CD14-positive monocyte (primary cell): Measurements from ENCODE around the gene MAP1LC3B. TPM values are rescaled to one million over a fixed set of nuclear protein-coding genes. Genes with fewer than 3 reads are reported as not detected.

ENCODE experiments used
- DNase-seq, 3 donors: peaks; one replicate each; pipeline ENCODE4 v3.0.0-alpha.2; 2011 to 2022
- H2AFZ ChIP-seq: 2 replicates; pipeline ENCODE4 v1.6.0; 2012; ENCODE audit warnings: mild to moderate bottlenecking, low read depth, low read length, inconsistent platforms; ENCODE audit not compliant: insufficient read depth, poor library complexity, severe bottlenecking
- H3K27ac ChIP-seq, 2 donors: 1 replicate in 1 of 2; 2 replicates in 1 of 2; pipeline ENCODE4 v1.5.1; 2012 to 2013; ENCODE audit warnings: low read length in 2 of 2, control low read depth in 1 of 2, inconsistent platforms in 1 of 2, low read depth in 1 of 2, mild to moderate bottlenecking in 1 of 2
- H3K27me3 ChIP-seq, 2 donors: one replicate each; pipeline versions ENCODE4 v1.6.0 to v1.6.1; 2011 to 2013; ENCODE audit warnings: low read length in 2 of 2; ENCODE audit not compliant: control insufficient read depth in 2 of 2, insufficient read depth in 2 of 2
- H3K36me3 ChIP-seq, 2 donors: replicated peaks in 1 of 2; 1 replicate in 1 of 2; 2 replicates in 1 of 2; pipeline versions ENCODE4 v1.5.1 to v1.6.1; 2012 to 2013; ENCODE audit warnings: low read length in 2 of 2, control low read depth in 1 of 2, inconsistent platforms in 1 of 2, mild to moderate bottlenecking in 1 of 2; ENCODE audit not compliant: insufficient read depth in 2 of 2, control insufficient read depth in 1 of 2
- H3K4me1 ChIP-seq, 2 donors: 1 replicate in 1 of 2; 2 replicates in 1 of 2; pipeline versions ENCODE4 v1.5.1 to v1.6.1; 2012 to 2013; ENCODE audit warnings: low read length in 2 of 2, control low read depth in 1 of 2, inconsistent platforms in 1 of 2, mild to moderate bottlenecking in 1 of 2, moderate library complexity in 1 of 2; ENCODE audit not compliant: insufficient read depth in 2 of 2, control insufficient read depth in 1 of 2
- H3K4me2 ChIP-seq: replicated peaks from 2 replicates; pipeline ENCODE3; 2012; ENCODE audit warnings: low read length, moderate library complexity, mild to moderate bottlenecking; ENCODE audit not compliant: poor library complexity, severe bottlenecking; ENCODE audit errors: extremely low read depth
- H3K4me3 ChIP-seq, 3 experiments: fragments of 200-600 bp in 1 of 3; sonication (generic) in 1 of 3; replicated peaks in 1 of 3; 1 replicate in 2 of 3; 2 replicates in 1 of 3; pipeline ENCODE4 v1.5.1; 2011 to 2013; ENCODE audit warnings: low read length in 3 of 3, mild to moderate bottlenecking in 3 of 3, control low read depth in 2 of 3, low read depth in 2 of 3, inconsistent platforms in 1 of 3, moderate library complexity in 1 of 3
- H3K79me2 ChIP-seq: 2 replicates; pipeline ENCODE4 v1.6.0; 2012; ENCODE audit warnings: mild to moderate bottlenecking, control low read depth, inconsistent platforms, low read length, moderate library complexity; ENCODE audit not compliant: insufficient read depth
- H3K9ac ChIP-seq: 2 replicates; pipeline ENCODE4 v1.6.0; 2017; ENCODE audit warnings: low read length, mild to moderate bottlenecking; ENCODE audit not compliant: insufficient read depth, poor library complexity, severe bottlenecking
- H3K9me3 ChIP-seq, 2 donors: replicated peaks in 1 of 2; 1 replicate in 1 of 2; 2 replicates in 1 of 2; pipeline versions ENCODE4 v1.5.1 to v1.6.1; 2012 to 2013; ENCODE audit warnings: low read length in 2 of 2, control low read depth in 1 of 2; ENCODE audit not compliant: control insufficient read depth in 1 of 2, insufficient read depth in 1 of 2
- H4K20me1 ChIP-seq: 2 replicates; pipeline ENCODE4 v1.6.0; 2012; ENCODE audit warnings: mild to moderate bottlenecking, low read length, control low read depth, moderate library complexity; ENCODE audit not compliant: insufficient read depth
- H3K27ac Mint-ChIP-seq, 7 donors: one replicate each; pipeline ENCODE4 v1.8.0; 2020; ENCODE audit warnings: mild to moderate bottlenecking in 7 of 7, mixed read lengths in 7 of 7, moderate library complexity in 6 of 7, inconsistent platforms in 2 of 7
- H3K27me3 Mint-ChIP-seq, 3 donors: one replicate each; pipeline ENCODE4 v1.8.0; 2021 to 2022; ENCODE audit warnings: low read depth in 3 of 3, mild to moderate bottlenecking in 3 of 3, mixed read lengths in 3 of 3, moderate library complexity in 3 of 3, inconsistent platforms in 1 of 3
- H3K36me3 Mint-ChIP-seq, 2 donors: one replicate each; pipeline ENCODE4 v1.8.0; 2020; ENCODE audit warnings: mixed read lengths in 2 of 2, inconsistent platforms in 1 of 2, mild to moderate bottlenecking in 1 of 2
- H3K4me1 Mint-ChIP-seq: one replicate; pipeline ENCODE4 v1.8.0; 2020; ENCODE audit warnings: mild to moderate bottlenecking, mixed read lengths
- H3K4me3 Mint-ChIP-seq, 2 donors: one replicate each; pipeline ENCODE4 v1.8.0; 2020; ENCODE audit warnings: mild to moderate bottlenecking in 2 of 2, mixed read lengths in 2 of 2, moderate library complexity in 1 of 2
- H3K9me3 Mint-ChIP-seq, 7 donors: one replicate each; pipeline ENCODE4 v1.8.0; 2020 to 2022; ENCODE audit warnings: mixed read lengths in 7 of 7, mild to moderate bottlenecking in 6 of 7, moderate library complexity in 6 of 7, inconsistent platforms in 2 of 7
- WGBS: methylation state at CpG from one replicate; pipeline ENCODE4 v1.1.5; 2013; ENCODE audit warnings: missing lambda C conversion rate; ENCODE audit not compliant: insufficient coverage; 5-methylcytosine and 5-hydroxymethylcytosine counted together
- intact Hi-C, 2 donors: fragments of 100-400 bp; cut with micrococcal nuclease; formaldehyde crosslinking; loops; one replicate each; pipeline versions ENCODE4 v1.15.0 to v1.15.1; 2023
- polyA plus RNA-seq, 3 donors: library from polyadenylated mRNA; depleted of rRNA in 1 of 3; unstranded in 2 of 3; stranded (reverse) in 1 of 3; fragments of 300-500 nt in 2 of 3; fragments of >200 nt in 1 of 3; fragmentation: Illumina TruSeq in 2 of 3; gene quantifications; 1 replicate in 2 of 3; 2 replicates in 1 of 3; pipeline ENCODE4 v1.2.3, GENCODE V29; 2012 to 2021
- TF ChIP-seq, protein P1 (sequence below): fragments of 200-600 bp; IDR thresholded peaks from one replicate; pipeline ENCODE4 v1.8.0; 2022; ENCODE audit warnings: antibody characterized with exemption, mild to moderate bottlenecking

MAP1LC3B gene
- polyA plus RNA-seq, 3 donors, result 102 to 147 (median 140) TPM

DNA sequence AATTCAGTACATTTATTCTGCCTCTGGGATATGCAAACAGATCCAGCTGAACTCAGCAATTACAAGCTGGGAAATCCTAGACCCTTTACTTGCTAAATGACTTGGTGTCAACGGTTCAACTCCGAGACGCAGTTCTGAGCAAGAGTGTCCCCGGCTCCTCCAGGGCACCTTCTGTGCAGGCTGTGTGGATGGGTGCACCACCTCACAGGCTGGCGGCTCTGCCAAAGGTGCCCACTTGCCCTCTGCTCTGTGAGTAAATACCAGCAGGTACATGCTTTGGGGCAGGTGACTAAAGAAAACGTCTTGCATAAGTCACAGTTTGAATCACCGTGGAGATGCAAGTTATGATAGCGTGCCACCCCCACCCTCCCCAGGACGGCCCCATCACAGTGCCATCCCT, 23.3 kb downstream of the MAP1LC3B start:
- Mint-ChIP-seq H3K27ac (no peak overlapping the region), H3K9me3 (peaks cover 0 to 2% (median 0%) of the 10 kb centered on the region in 7 donors), H3K4me3 (no peak overlapping the region), H3K27me3 (peaks cover 0 to 3% (median 2%) of the 10 kb centered on the region in 3 donors), H3K36me3 (peaks cover 62 to 80% of the 10 kb centered on the region in 2 donors), H3K4me1 (no peaks in the 10 kb centered on the region)
- H3K4me3 ChIP-seq, result no peak overlapping the region
- H2AFZ ChIP-seq, result no peak overlapping the region
- H3K4me2 ChIP-seq, result no peak overlapping the region
- H3K4me1 ChIP-seq, result no peaks in the 10 kb centered on the region
- H3K9me3 ChIP-seq, result no peaks in the 10 kb centered on the region
- 98% methylated on average over 5 of the region's 9 CpGs for WGBS
- TF ChIP-seq, protein P1, sequence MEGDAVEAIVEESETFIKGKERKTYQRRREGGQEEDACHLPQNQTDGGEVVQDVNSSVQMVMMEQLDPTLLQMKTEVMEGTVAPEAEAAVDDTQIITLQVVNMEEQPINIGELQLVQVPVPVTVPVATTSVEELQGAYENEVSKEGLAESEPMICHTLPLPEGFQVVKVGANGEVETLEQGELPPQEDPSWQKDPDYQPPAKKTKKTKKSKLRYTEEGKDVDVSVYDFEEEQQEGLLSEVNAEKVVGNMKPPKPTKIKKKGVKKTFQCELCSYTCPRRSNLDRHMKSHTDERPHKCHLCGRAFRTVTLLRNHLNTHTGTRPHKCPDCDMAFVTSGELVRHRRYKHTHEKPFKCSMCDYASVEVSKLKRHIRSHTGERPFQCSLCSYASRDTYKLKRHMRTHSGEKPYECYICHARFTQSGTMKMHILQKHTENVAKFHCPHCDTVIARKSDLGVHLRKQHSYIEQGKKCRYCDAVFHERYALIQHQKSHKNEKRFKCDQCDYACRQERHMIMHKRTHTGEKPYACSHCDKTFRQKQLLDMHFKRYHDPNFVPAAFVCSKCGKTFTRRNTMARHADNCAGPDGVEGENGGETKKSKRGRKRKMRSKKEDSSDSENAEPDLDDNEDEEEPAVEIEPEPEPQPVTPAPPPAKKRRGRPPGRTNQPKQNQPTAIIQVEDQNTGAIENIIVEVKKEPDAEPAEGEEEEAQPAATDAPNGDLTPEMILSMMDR, result no peak
- no peaks in the 10 kb centered on the region for H3K27me3 ChIP-seq
- peaks cover 40 to 63% of the 10 kb centered on the region in 2 donors for H3K36me3 ChIP-seq
- H3K9ac ChIP-seq, result no peak overlapping the region
- DNase-seq, result no peak
- no peak overlapping the region for H3K27ac ChIP-seq
- no peaks in the 10 kb centered on the region for H3K79me2 ChIP-seq
- intact Hi-C loops, result loop anchor here in 1 of 2 donors (5.0 kb wide), 1 partner anchor 222 kb away; no protein-coding TSS in a partner anchor
- H4K20me1 ChIP-seq, result no peaks in the 10 kb centered on the region

DNA sequence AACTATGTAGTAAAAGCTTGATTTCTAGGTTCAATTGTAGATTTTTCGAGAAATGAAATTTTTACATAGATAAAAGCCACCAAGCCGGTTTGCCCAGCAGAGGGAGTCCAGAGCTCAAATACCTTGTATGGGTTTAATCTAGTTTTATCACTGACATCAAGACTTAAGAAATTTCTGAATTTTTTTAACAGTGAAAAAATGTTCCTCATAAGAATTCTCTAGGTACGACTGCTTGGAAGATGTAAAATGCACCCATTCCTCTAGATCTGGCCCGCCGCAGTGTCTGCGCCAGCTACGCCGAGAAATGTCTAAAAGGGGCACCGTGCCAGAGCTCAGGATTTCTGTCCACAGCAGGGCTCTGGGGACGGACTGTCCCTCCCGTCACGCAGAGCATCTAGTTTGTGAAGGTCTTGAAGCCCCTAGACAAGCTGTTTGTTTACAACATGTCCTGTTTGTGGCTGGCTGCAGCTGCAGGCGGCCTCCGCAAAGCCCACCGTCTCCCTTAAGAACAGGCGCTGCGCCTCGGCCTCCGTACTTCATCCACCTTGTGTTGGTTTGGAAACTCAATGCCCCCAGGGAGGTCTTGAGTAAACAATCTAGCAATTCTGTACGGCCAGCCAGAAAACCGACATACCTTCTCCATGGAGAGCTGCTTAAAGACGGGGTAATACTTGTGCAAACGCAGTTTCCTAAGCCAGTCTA, 24.8 kb downstream of the MAP1LC3B start:
- Histone ChIP-seq H2AFZ (no peak overlapping the region), H3K36me3 (peaks cover 32 to 53% of the 10 kb centered on the region in 2 donors), H3K4me1 (no peaks in the 10 kb centered on the region), H3K79me2 (no peaks in the 10 kb centered on the region), H3K27me3 (no peaks in the 10 kb centered on the region), H3K4me3 (no peak overlapping the region), H4K20me1 (no peaks in the 10 kb centered on the region), H3K4me2 (no peak overlapping the region), H3K9me3 (no peaks in the 10 kb centered on the region), H3K9ac (no peak overlapping the region), H3K27ac (no peak overlapping the region)
- WGBS, result 93% methylated on average over 21 of the region's 23 CpGs
- Mint-ChIP-seq H3K4me1 (no peaks in the 10 kb centered on the region), H3K27me3 (peaks cover 0 to 3% (median 2%) of the 10 kb centered on the region in 3 donors), H3K36me3 (peaks cover 56 to 80% of the 10 kb centered on the region in 2 donors), H3K9me3 (peaks cover 0 to 2% (median 0%) of the 10 kb centered on the region in 7 donors), H3K27ac (peak overlapping the region in 1 of 7 donors; percentile 7), H3K4me3 (no peak overlapping the region)
- TF ChIP-seq, protein P1, result peak; percentile 62
- intact Hi-C loops, result loop anchor here in 1 of 2 donors (5.0 kb wide), 1 partner anchor 220 kb away; no protein-coding TSS in a partner anchor
- no peak for DNase-seq
